WTC11 (cell line): ENCODE results near the gene RHBG. TPM values are rescaled to one million over a fixed set of nuclear protein-coding genes. Genes with fewer than 3 reads are reported as not detected.

Experiments used
- ATAC-seq: fragments of 200-7000 bp; cut with Tn5 transposase; 2 replicates; pipeline ENCODE4 v1.10.0; 2021; ENCODE audit warnings: mild to moderate bottlenecking, moderate library complexity
- CTCF ChIA-PET: fragments of 300-600 bp; sonication (Branson Sonifier 250); formaldehyde crosslinking; loops from one replicate; lab custom pipeline; 2021; ENCODE audit warnings: antibody characterized with exemption; lab: Charles Lee
- POLR2A ChIA-PET: fragments of 350-600 bp; sonication (Branson Sonifier 250); formaldehyde crosslinking; loops from one replicate; lab custom pipeline; 2021; ENCODE audit warnings: antibody characterized with exemption; lab: Charles Lee
- DNase-seq: peaks from one replicate; pipeline ENCODE4 v3.0.0; 2021; ENCODE audit warnings: low spot score
- H3K27ac Mint-ChIP-seq: 2 replicates; pipeline ENCODE4 v1.8.0; 2021; ENCODE audit warnings: mixed read lengths
- H3K27me3 Mint-ChIP-seq: 2 replicates; pipeline ENCODE4 v1.8.0; 2021; ENCODE audit warnings: low read depth, mild to moderate bottlenecking, moderate library complexity, mixed read lengths
- H3K36me3 Mint-ChIP-seq: 2 replicates; pipeline ENCODE4 v1.8.0; 2021; ENCODE audit warnings: mixed read lengths
- H3K4me1 Mint-ChIP-seq: 2 replicates; pipeline ENCODE4 v1.8.0; 2022; ENCODE audit warnings: mixed read lengths
- H3K4me3 Mint-ChIP-seq: 2 replicates; pipeline ENCODE4 v1.8.0; 2021; ENCODE audit warnings: mild to moderate bottlenecking, moderate library complexity, mixed read lengths
- H3K9me3 Mint-ChIP-seq: 2 replicates; pipeline ENCODE4 v1.8.0; 2021; ENCODE audit warnings: mixed read lengths
- ATF3 ChIP-seq: sonication (generic); formaldehyde crosslinking; conservative IDR thresholded peaks from 2 replicates; pipeline ENCODE4 v1.8.1; 2022; ENCODE audit warnings: mild to moderate bottlenecking, missing genetic modification reagents
- E2F4 ChIP-seq: sonication (generic); formaldehyde crosslinking; IDR thresholded peaks from 2 replicates; pipeline ENCODE4 v1.8.1; 2022; ENCODE audit warnings: low read depth, mild to moderate bottlenecking, moderate library complexity, missing genetic modification reagents, borderline replicate concordance
- ELF4 ChIP-seq: sonication (generic); formaldehyde crosslinking; IDR thresholded peaks from 2 replicates; pipeline ENCODE4 v1.8.1; 2022; ENCODE audit warnings: low read depth, mild to moderate bottlenecking, moderate library complexity, missing genetic modification reagents
- FOXK1 ChIP-seq: sonication (generic); formaldehyde crosslinking; IDR thresholded peaks from 2 replicates; pipeline ENCODE4 v1.8.0; 2022; ENCODE audit warnings: mild to moderate bottlenecking, moderate library complexity, missing genetic modification reagents
- HMGA2 ChIP-seq: fragments of 250-450 bp; sonication (Bioruptor Pico); IDR thresholded peaks from 2 replicates; pipeline ENCODE4 v1.4.0; 2021; ENCODE audit warnings: mild to moderate bottlenecking, moderate library complexity
- IRF2 ChIP-seq: sonication (generic); formaldehyde crosslinking; IDR thresholded peaks from 2 replicates; pipeline ENCODE4 v1.8.0; 2022; ENCODE audit warnings: low read depth, missing genetic modification reagents, borderline replicate concordance
- JAZF1 ChIP-seq: fragments of 250-450 bp; sonication (Bioruptor Pico); IDR thresholded peaks from 2 replicates; pipeline ENCODE4 v1.9.0; 2021; ENCODE audit warnings: moderate library complexity, mild to moderate bottlenecking, inconsistent platforms
- JUN ChIP-seq: sonication (generic); formaldehyde crosslinking; IDR thresholded peaks from 2 replicates; pipeline ENCODE4 v1.8.0; 2023; ENCODE audit warnings: mild to moderate bottlenecking, missing genetic modification reagents
- MAX ChIP-seq: sonication (generic); formaldehyde crosslinking; IDR thresholded peaks from 2 replicates; pipeline ENCODE4 v1.8.0; 2022; ENCODE audit warnings: mild to moderate bottlenecking, missing genetic modification reagents
- MXD4 ChIP-seq: fragments of 250-450 bp; sonication (Bioruptor Pico); IDR thresholded peaks from 2 replicates; pipeline ENCODE4 v1.8.0; 2021; ENCODE audit warnings: mild to moderate bottlenecking, moderate library complexity, borderline replicate concordance
- MYBL2 ChIP-seq: sonication (generic); formaldehyde crosslinking; IDR thresholded peaks from 2 replicates; pipeline ENCODE4 v1.8.1; 2023; ENCODE audit warnings: mild to moderate bottlenecking, moderate library complexity, missing genetic modification reagents
- NFE2L1 ChIP-seq: sonication (generic); formaldehyde crosslinking; IDR thresholded peaks from 2 replicates; pipeline ENCODE4 v1.8.1; 2023; ENCODE audit warnings: missing genetic modification reagents
- NFYB ChIP-seq: sonication (generic); formaldehyde crosslinking; conservative IDR thresholded peaks from 2 replicates; pipeline ENCODE4 v1.8.0; 2022; ENCODE audit warnings: low read depth, missing genetic modification reagents
- SMAD3 ChIP-seq: sonication (generic); formaldehyde crosslinking; IDR thresholded peaks from 2 replicates; pipeline ENCODE4 v1.8.0; 2022; ENCODE audit warnings: missing genetic modification reagents, mild to moderate bottlenecking, borderline replicate concordance
- TCF7 ChIP-seq: sonication (generic); formaldehyde crosslinking; IDR thresholded peaks from 2 replicates; pipeline ENCODE4 v1.8.0; 2022; ENCODE audit warnings: mild to moderate bottlenecking, low read depth, missing genetic modification reagents, moderate library complexity
- TEAD1 ChIP-seq: sonication (generic); formaldehyde crosslinking; IDR thresholded peaks from 2 replicates; pipeline ENCODE4 v1.8.0; 2022; ENCODE audit warnings: mild to moderate bottlenecking, missing genetic modification reagents
- TEAD4 ChIP-seq: sonication (generic); formaldehyde crosslinking; IDR thresholded peaks from 2 replicates; pipeline ENCODE4 v1.8.0; 2022; ENCODE audit warnings: mild to moderate bottlenecking, missing genetic modification reagents
- USF2 ChIP-seq: sonication (generic); formaldehyde crosslinking; IDR thresholded peaks from 2 replicates; pipeline ENCODE4 v1.8.1; 2023; ENCODE audit warnings: mild to moderate bottlenecking, missing genetic modification reagents, moderate library complexity
- ZNF416 ChIP-seq: fragments of 250-450 bp; sonication (Bioruptor Pico); IDR thresholded peaks from 2 replicates; pipeline ENCODE4 v1.9.0; 2021; ENCODE audit warnings: mild to moderate bottlenecking, inconsistent platforms
- total RNA-seq: library from RNA; stranded (reverse); gene quantifications from 3 replicates; pipeline ENCODE4 v1.2.3, GENCODE V29; 2021
- TF ChIP-seq, protein P1 (sequence below): fragments of 250-450 bp; sonication (Bioruptor Pico); IDR thresholded peaks from 2 replicates; pipeline ENCODE4 v1.9.0; 2021; ENCODE audit warnings: mild to moderate bottlenecking
- TF ChIP-seq, protein P2 (sequence below): sonication (generic); formaldehyde crosslinking; IDR thresholded peaks from 2 replicates; pipeline ENCODE4 v1.8.0; 2022; ENCODE audit warnings: mild to moderate bottlenecking, missing genetic modification reagents
- TF ChIP-seq, protein P3 (sequence below): sonication (generic); formaldehyde crosslinking; IDR thresholded peaks from 2 replicates; pipeline ENCODE4 v1.8.1; 2023; ENCODE audit warnings: mild to moderate bottlenecking, missing genetic modification reagents
- TF ChIP-seq, protein P4 (sequence below): sonication (generic); formaldehyde crosslinking; IDR thresholded peaks from 2 replicates; pipeline ENCODE4 v1.8.1; 2022; ENCODE audit warnings: low read depth, missing genetic modification reagents, borderline replicate concordance
- TF ChIP-seq, protein P5 (sequence below): sonication (generic); formaldehyde crosslinking; IDR thresholded peaks from 2 replicates; pipeline ENCODE4 v1.8.1; 2022; ENCODE audit warnings: mild to moderate bottlenecking, missing genetic modification reagents, moderate library complexity, borderline replicate concordance

Gene RHBG
- total RNA-seq, 1 experiment from 2014 or later = 1.9 TPM

DNA sequence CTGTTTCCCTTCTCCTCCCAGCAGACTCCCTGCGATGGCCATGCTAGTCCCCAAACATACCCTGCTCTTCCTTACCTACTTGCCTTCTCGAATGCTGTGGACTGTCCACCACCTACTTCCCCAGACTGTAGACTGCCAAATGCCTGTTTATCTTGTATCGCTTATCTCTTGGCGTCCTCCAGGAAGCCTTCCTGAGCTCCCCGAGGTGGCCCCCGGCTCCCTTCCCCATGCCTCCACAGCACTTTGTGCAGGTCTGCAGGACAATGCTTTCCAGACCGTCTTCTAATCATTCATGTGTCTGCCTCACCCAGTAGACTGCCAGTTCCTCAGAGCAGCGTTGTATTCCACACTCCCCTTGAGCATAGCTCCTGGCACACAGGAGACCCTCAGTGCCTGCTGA, 41.7 kb downstream of the RHBG start:
- CTCF ChIA-PET = interaction anchor here (0.5 to 11.1 kb wide), 5 partner anchors 12 to 35 kb away, joined by 3 to 96 read pairs (median 3); no protein-coding TSS in a partner anchor
- no peak overlapping the region for H3K4me3 Mint-ChIP-seq
- no peak overlapping the region for H3K27ac Mint-ChIP-seq
- H3K36me3 Mint-ChIP-seq = no peaks in the 10 kb centered on the region
- peaks cover 16% of the 10 kb centered on the region for H3K27me3 Mint-ChIP-seq
- ATAC-seq (no peak), DNase-seq (no peak)
- POLR2A ChIA-PET = no interaction called here
- H3K9me3 Mint-ChIP-seq = no peaks in the 10 kb centered on the region
- H3K4me1 Mint-ChIP-seq = peaks cover 23% of the 10 kb centered on the region
- TF ChIP-seq, protein P1, sequence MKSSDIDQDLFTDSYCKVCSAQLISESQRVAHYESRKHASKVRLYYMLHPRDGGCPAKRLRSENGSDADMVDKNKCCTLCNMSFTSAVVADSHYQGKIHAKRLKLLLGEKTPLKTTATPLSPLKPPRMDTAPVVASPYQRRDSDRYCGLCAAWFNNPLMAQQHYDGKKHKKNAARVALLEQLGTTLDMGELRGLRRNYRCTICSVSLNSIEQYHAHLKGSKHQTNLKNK = no peak
- TF ChIP-seq TEAD1 (CRISPR knock-in tag) = no peak
- TF ChIP-seq HMGA2 = no peak
- no peak for TF ChIP-seq TEAD4 (CRISPR knock-in tag)
- TF ChIP-seq, protein P2, sequence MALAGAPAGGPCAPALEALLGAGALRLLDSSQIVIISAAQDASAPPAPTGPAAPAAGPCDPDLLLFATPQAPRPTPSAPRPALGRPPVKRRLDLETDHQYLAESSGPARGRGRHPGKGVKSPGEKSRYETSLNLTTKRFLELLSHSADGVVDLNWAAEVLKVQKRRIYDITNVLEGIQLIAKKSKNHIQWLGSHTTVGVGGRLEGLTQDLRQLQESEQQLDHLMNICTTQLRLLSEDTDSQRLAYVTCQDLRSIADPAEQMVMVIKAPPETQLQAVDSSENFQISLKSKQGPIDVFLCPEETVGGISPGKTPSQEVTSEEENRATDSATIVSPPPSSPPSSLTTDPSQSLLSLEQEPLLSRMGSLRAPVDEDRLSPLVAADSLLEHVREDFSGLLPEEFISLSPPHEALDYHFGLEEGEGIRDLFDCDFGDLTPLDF (CRISPR knock-in tag) = no peak
- TF ChIP-seq, protein P3, sequence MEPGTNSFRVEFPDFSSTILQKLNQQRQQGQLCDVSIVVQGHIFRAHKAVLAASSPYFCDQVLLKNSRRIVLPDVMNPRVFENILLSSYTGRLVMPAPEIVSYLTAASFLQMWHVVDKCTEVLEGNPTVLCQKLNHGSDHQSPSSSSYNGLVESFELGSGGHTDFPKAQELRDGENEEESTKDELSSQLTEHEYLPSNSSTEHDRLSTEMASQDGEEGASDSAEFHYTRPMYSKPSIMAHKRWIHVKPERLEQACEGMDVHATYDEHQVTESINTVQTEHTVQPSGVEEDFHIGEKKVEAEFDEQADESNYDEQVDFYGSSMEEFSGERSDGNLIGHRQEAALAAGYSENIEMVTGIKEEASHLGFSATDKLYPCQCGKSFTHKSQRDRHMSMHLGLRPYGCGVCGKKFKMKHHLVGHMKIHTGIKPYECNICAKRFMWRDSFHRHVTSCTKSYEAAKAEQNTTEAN (CRISPR knock-in tag) = no peak
- no peak for TF ChIP-seq TCF7 (CRISPR knock-in tag)
- TF ChIP-seq, protein P4, sequence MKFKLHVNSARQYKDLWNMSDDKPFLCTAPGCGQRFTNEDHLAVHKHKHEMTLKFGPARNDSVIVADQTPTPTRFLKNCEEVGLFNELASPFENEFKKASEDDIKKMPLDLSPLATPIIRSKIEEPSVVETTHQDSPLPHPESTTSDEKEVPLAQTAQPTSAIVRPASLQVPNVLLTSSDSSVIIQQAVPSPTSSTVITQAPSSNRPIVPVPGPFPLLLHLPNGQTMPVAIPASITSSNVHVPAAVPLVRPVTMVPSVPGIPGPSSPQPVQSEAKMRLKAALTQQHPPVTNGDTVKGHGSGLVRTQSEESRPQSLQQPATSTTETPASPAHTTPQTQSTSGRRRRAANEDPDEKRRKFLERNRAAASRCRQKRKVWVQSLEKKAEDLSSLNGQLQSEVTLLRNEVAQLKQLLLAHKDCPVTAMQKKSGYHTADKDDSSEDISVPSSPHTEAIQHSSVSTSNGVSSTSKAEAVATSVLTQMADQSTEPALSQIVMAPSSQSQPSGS (CRISPR knock-in tag) = no peak
- TF ChIP-seq FOXK1 (CRISPR knock-in tag) = no peak
- no peak for TF ChIP-seq ELF4 (CRISPR knock-in tag)
- TF ChIP-seq E2F4 (CRISPR knock-in tag) = no peak
- TF ChIP-seq JUN (CRISPR knock-in tag) = no peak
- TF ChIP-seq, all 79 proteins: peak for 0

DNA sequence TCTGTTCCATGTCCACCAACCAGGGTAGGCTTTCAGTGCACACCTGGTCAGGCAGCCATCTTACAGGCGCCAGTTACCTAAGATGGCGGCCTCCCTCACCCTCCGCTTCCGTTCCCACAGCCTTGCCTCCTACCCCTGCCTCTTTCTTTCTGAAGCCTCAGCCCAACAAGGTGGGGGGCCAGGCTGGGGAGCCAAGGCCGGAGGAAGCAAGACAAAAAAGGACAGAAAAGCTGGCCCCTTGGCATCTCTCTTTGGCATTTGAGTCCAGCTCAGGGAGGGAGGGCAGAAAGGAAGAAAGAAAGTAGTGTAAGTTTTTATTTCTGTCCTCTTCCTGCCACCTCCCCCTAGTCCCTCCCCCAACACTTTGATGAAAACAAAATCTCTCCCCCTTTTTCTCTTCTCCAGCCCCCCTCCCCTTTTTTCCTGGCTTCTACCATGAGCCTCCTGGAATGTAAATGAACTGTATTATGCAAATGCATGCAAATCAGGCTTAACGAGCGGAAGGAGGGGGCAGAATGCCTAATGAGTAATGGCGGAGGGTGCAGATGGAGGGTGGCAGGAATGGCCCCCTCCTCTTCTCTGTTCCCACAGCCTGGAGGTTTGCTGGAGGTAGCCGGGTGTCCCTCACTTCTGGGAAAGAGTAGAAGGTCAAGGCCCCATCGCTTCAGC, 43.8 kb downstream of the RHBG start:
- ATAC-seq (no peak), DNase-seq (no peak)
- H3K36me3 Mint-ChIP-seq = no peaks in the 10 kb centered on the region
- ChIA-PET CTCF (interaction anchor here (0.8 to 11.1 kb wide), 5 partner anchors 9 to 33 kb away, joined by 3 to 252 read pairs (median 9); no protein-coding TSS in a partner anchor), POLR2A (no interaction called here)
- H3K4me3 Mint-ChIP-seq = no peak overlapping the region
- no peaks in the 10 kb centered on the region for H3K9me3 Mint-ChIP-seq
- TF ChIP-seq ATF3 (no peak), IRF2 (CRISPR knock-in tag) (no peak), NFYB (CRISPR knock-in tag) (no peak), NFE2L1 (CRISPR knock-in tag) (no peak), MYBL2 (CRISPR knock-in tag) (no peak), USF2 (no peak), ZNF416 (CRISPR knock-in tag) (no peak), JAZF1 (CRISPR knock-in tag) (no peak), MAX (CRISPR knock-in tag) (no peak), MXD4 (CRISPR knock-in tag) (no peak), SMAD3 (no peak)
- TF ChIP-seq, protein P5, sequence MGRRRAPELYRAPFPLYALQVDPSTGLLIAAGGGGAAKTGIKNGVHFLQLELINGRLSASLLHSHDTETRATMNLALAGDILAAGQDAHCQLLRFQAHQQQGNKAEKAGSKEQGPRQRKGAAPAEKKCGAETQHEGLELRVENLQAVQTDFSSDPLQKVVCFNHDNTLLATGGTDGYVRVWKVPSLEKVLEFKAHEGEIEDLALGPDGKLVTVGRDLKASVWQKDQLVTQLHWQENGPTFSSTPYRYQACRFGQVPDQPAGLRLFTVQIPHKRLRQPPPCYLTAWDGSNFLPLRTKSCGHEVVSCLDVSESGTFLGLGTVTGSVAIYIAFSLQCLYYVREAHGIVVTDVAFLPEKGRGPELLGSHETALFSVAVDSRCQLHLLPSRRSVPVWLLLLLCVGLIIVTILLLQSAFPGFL = no peak
- peaks cover 18% of the 10 kb centered on the region for H3K4me1 Mint-ChIP-seq
- no peak overlapping the region for H3K27ac Mint-ChIP-seq
- H3K27me3 Mint-ChIP-seq = peaks cover 32% of the 10 kb centered on the region
